Prostate gland (tissue), 2 donors: ENCODE results near the gene AFF1. TPM values are rescaled to one million over a fixed set of nuclear protein-coding genes. Genes with fewer than 3 reads are reported as not detected.

Source experiments
- DNase-seq: peaks from one replicate; pipeline ENCODE4 v3.0.0-alpha.2; 2019; ENCODE audit warnings: low spot score
- H3K27ac ChIP-seq, 2 donors: fragments of 200-600 bp; sonication (generic); 2 replicates each; pipeline ENCODE4 v1.5.1; 2017 to 2019
- H3K27me3 ChIP-seq: fragments of 200-600 bp; sonication (generic); replicated peaks from 2 replicates; pipeline ENCODE4 v1.5.1; 2019; ENCODE audit not compliant: insufficient read depth
- H3K36me3 ChIP-seq, 2 donors: fragments of 200-600 bp; sonication (generic); 1 replicate in 1 of 2; 2 replicates in 1 of 2; pipeline versions ENCODE4 v1.5.1 to v1.8.1; 2017 to 2019
- H3K4me1 ChIP-seq: fragments of 200-600 bp; sonication (generic); replicated peaks from 2 replicates; pipeline ENCODE4 v1.5.1; 2019
- H3K4me3 ChIP-seq, 2 donors: fragments of 200-600 bp; sonication (generic); 2 replicates each; pipeline ENCODE4 v1.5.1; 2017 to 2019
- H3K9me3 ChIP-seq: fragments of 200-600 bp; sonication (generic); 2 replicates; pipeline ENCODE4 v1.5.1; 2017
- CTCF ChIP-seq, 4 experiments: fragments of 200-600 bp in 2 of 4; fragments of 450-650 bp in 2 of 4; sonication (generic) in 2 of 4; IDR thresholded peaks; 1 replicate in 3 of 4; 2 replicates in 1 of 4; pipeline ENCODE4 v1.5.1; 2016 to 2019; ENCODE audit warnings: antibody characterized with exemption in 4 of 4, mild to moderate bottlenecking in 2 of 4, moderate library complexity in 2 of 4
- POLR2A ChIP-seq: fragments of 450-650 bp; IDR thresholded peaks from one replicate; pipeline ENCODE4 v1.6.1; 2016; ENCODE audit warnings: antibody characterized with exemption, mild to moderate bottlenecking
- POLR2AphosphoS5 ChIP-seq: sonication (generic); formaldehyde crosslinking; IDR thresholded peaks from one replicate; pipeline ENCODE4 v1.6.1; 2017; ENCODE audit warnings: antibody characterized with exemption
- WGBS: methylation state at CpG from one replicate; pipeline ENCODE4 v1.1.5; 2018; 5-methylcytosine and 5-hydroxymethylcytosine counted together
- intact Hi-C: fragments of 100-400 bp; cut with DNase I; formaldehyde crosslinking; loops from one replicate; pipeline ENCODE4 v1.14.2; 2022
- total RNA-seq, 2 donors: library from RNA; depleted of rRNA; stranded (reverse); fragments of >200 nt; gene quantifications; one replicate each; pipeline ENCODE4 v1.1.0, GENCODE V29; 2016

Gene AFF1
- total RNA-seq, 2 donors from 2014 or later: 69.7 to 92.5 TPM

GRCh38 chr4:87105101-87105845, 170.5 kb downstream of the AFF1 start:
- Histone ChIP-seq H3K36me3 (no peaks in the 10 kb centered on the region), H3K9me3 (no peaks in the 10 kb centered on the region), H3K27ac (no peak overlapping the region), H3K4me1 (peaks cover 3% of the 10 kb centered on the region), H3K4me3 (no peak overlapping the region), H3K27me3 (no peaks in the 10 kb centered on the region)
- WGBS: 59% methylated on average over 5 of the region's 5 CpGs
- no peak for DNase-seq
- intact Hi-C loops: no loop called here
- no peak for TF ChIP-seq POLR2AphosphoS5
- no peak for TF ChIP-seq POLR2A
- TF ChIP-seq CTCF (IDR thresholded peaks at IDR 0.05): no peak

DNA sequence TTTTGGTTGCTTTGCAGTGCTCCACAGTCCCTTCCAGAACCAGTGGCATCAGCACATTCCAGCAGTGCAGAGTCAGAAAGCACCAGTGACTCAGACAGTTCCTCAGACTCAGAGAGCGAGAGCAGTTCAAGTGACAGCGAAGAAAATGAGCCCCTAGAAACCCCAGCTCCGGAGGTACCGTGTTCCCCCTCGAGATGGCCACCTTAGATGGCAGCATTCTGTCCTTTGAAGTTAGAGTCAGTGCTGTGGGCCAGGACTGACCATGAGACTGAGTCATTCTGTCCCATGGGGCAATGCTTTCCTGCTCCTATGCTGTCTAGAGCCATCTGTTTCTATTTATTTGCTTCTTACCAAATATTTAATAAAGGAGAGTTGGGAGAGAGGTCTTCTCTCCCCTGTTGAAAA, 173.3 kb downstream of the AFF1 start:
- TF ChIP-seq POLR2AphosphoS5 (no peak), POLR2A (no peak), CTCF (IDR thresholded peaks at IDR 0.05) (no peak)
- no peaks in the 10 kb centered on the region for H3K36me3 ChIP-seq
- H3K4me1 ChIP-seq: peaks cover 3% of the 10 kb centered on the region
- H3K27ac ChIP-seq: peak overlapping the region; percentile 19 to 28
- H3K9me3 ChIP-seq: no peaks in the 10 kb centered on the region
- intact Hi-C loops: no loop called here
- WGBS: 59% methylated on average over 5 of the region's 5 CpGs
- DNase-seq: no peak
- no peak overlapping the region for H3K4me3 ChIP-seq
- no peaks in the 10 kb centered on the region for H3K27me3 ChIP-seq

- TF ChIP-seq POLR2A (no peak), POLR2AphosphoS5 (no peak), CTCF (IDR thresholded peaks at IDR 0.05) (no peak)
- no peaks in the 10 kb centered on the region for H3K4me1 ChIP-seq
- H3K9me3 ChIP-seq: no peaks in the 10 kb centered on the region
- no peak for DNase-seq
- H3K36me3 ChIP-seq: no peaks in the 10 kb centered on the region
- no peak overlapping the region for H3K27ac ChIP-seq
- H3K27me3 ChIP-seq: no peaks in the 10 kb centered on the region
- no peak overlapping the region for H3K4me3 ChIP-seq
- WGBS: 83% methylated on average over 3 of the region's 3 CpGs
- intact Hi-C loops: no loop called here
Measured at GRCh38 chr4:87109121-87109520, 174.3 kb downstream of the AFF1 start.

- intact Hi-C loops: no loop called here
- WGBS: 100% methylated on average over 1 of the region's 1 CpG
Measured at GRCh38 chr4:87109945-87110344, 175.1 kb downstream of the AFF1 start.

More at GRCh38 chr4:87109945-87110344, 175.1 kb downstream of the AFF1 start:
- H3K27ac ChIP-seq: no peak overlapping the region
- H3K4me1 ChIP-seq: no peaks in the 10 kb centered on the region
- TF ChIP-seq CTCF (IDR thresholded peaks at IDR 0.05) (no peak), POLR2AphosphoS5 (no peak), POLR2A (no peak)
- no peak for DNase-seq
- no peaks in the 10 kb centered on the region for H3K27me3 ChIP-seq
- no peak overlapping the region for H3K4me3 ChIP-seq
- no peaks in the 10 kb centered on the region for H3K9me3 ChIP-seq
- peaks cover 0 to 4% of the 10 kb centered on the region in 2 donors for H3K36me3 ChIP-seq
